H9 (cell line): ENCODE results near the gene HSPA5. TPM values are rescaled to one million over a fixed set of nuclear protein-coding genes. Genes with fewer than 3 reads are reported as not detected.

Experiments used
- DNase-seq: peaks from one replicate; pipeline ENCODE4 v3.0.0-alpha.2; 2017
- H2AFZ ChIP-seq: one replicate; pipeline ENCODE4 v1.6.1; 2013; ENCODE audit warnings: mild to moderate bottlenecking, low read length, control low read depth, moderate library complexity
- H2AK5ac ChIP-seq: 2 replicates; pipeline ENCODE4 v1.6.1; 2013; ENCODE audit warnings: low read length, control low read depth, mixed read lengths; ENCODE audit not compliant: insufficient read length
- H2BK120ac ChIP-seq: one replicate; pipeline ENCODE4 v1.6.1; 2013; ENCODE audit warnings: low read depth, mild to moderate bottlenecking, low read length, control low read depth, inconsistent platforms; ENCODE audit not compliant: poor library complexity, severe bottlenecking
- H2BK12ac ChIP-seq: 2 replicates; pipeline ENCODE4 v1.6.1; 2013; ENCODE audit warnings: low read length, control low read depth, mixed read lengths, low read depth; ENCODE audit not compliant: insufficient read length
- H2BK15ac ChIP-seq: 2 replicates; pipeline ENCODE4 v1.6.1; 2013; ENCODE audit warnings: low read depth, low read length, control low read depth
- H2BK20ac ChIP-seq: one replicate; pipeline ENCODE4 v1.6.1; 2013; ENCODE audit warnings: low read depth, mild to moderate bottlenecking, low read length, control low read depth, inconsistent platforms; ENCODE audit not compliant: poor library complexity, severe bottlenecking
- H2BK5ac ChIP-seq: 2 replicates; pipeline ENCODE4 v1.6.1; 2013; ENCODE audit warnings: low read length, control low read depth, mixed read lengths; ENCODE audit not compliant: insufficient read length
- H3K14ac ChIP-seq: 2 replicates; pipeline ENCODE4 v1.6.1; 2013; ENCODE audit warnings: low read length, control low read depth; ENCODE audit not compliant: insufficient read depth
- H3K18ac ChIP-seq: 2 replicates; pipeline ENCODE4 v1.6.1; 2013; ENCODE audit warnings: low read depth, mild to moderate bottlenecking, mixed read lengths, low read length, control low read depth; ENCODE audit not compliant: insufficient read length
- H3K23ac ChIP-seq: 2 replicates; pipeline ENCODE4 v1.6.1; 2013; ENCODE audit warnings: low read length, control low read depth, mixed read lengths, low read depth; ENCODE audit not compliant: insufficient read length
- H3K23me2 ChIP-seq: 2 replicates; pipeline ENCODE4 v1.6.1; 2013; ENCODE audit warnings: low read depth, mild to moderate bottlenecking, mixed read lengths, low read length, control low read depth; ENCODE audit not compliant: insufficient read length, poor library complexity, severe bottlenecking
- H3K27ac ChIP-seq: 2 replicates; pipeline ENCODE4 v1.5.1; 2013; ENCODE audit warnings: low read length, control low read depth, mixed read lengths, low read depth; ENCODE audit not compliant: insufficient read length
- H3K27me3 ChIP-seq: 2 replicates; pipeline ENCODE4 v1.6.1; 2013; ENCODE audit warnings: low read length, control low read depth, inconsistent platforms; ENCODE audit not compliant: insufficient read depth
- H3K4ac ChIP-seq: 2 replicates; pipeline ENCODE4 v1.6.1; 2013; ENCODE audit warnings: low read depth, mild to moderate bottlenecking, control low read depth, inconsistent platforms, low read length, moderate library complexity
- H3K4me1 ChIP-seq: 2 replicates; pipeline ENCODE4 v1.6.1; 2013; ENCODE audit warnings: low read length, control low read depth, inconsistent platforms; ENCODE audit not compliant: insufficient read depth
- H3K4me2 ChIP-seq: 2 replicates; pipeline ENCODE4 v1.6.1; 2013; ENCODE audit warnings: low read length, control low read depth, mixed read lengths; ENCODE audit not compliant: insufficient read length, insufficient read depth
- H3K56ac ChIP-seq: 2 replicates; pipeline ENCODE4 v1.6.1; 2013; ENCODE audit warnings: low read depth, mild to moderate bottlenecking, mixed read lengths, low read length, control low read depth; ENCODE audit not compliant: insufficient read length
- H3K79me1 ChIP-seq: 2 replicates; pipeline ENCODE4 v1.6.1; 2013; ENCODE audit warnings: low read depth, mild to moderate bottlenecking, moderate library complexity, low read length, control low read depth, inconsistent platforms; ENCODE audit not compliant: insufficient read depth, poor library complexity, severe bottlenecking
- H3K79me2 ChIP-seq: 2 replicates; pipeline ENCODE4 v1.6.1; 2013; ENCODE audit warnings: low read length, control low read depth, inconsistent platforms; ENCODE audit not compliant: insufficient read depth
- H3K9ac ChIP-seq: 2 replicates; pipeline ENCODE4 v1.6.1; 2013; ENCODE audit warnings: low read length, control low read depth, mixed read lengths; ENCODE audit not compliant: insufficient read length; ENCODE audit errors: extremely low read depth
- H3K9me3 ChIP-seq: one replicate; pipeline ENCODE4 v1.6.1; 2013; ENCODE audit warnings: low read depth, low read length, inconsistent platforms; ENCODE audit not compliant: control insufficient read depth
- H3T11ph ChIP-seq: one replicate; pipeline ENCODE4 v1.6.1; 2013; ENCODE audit warnings: mild to moderate bottlenecking, low read length, control low read depth, inconsistent platforms
- H4K20me1 ChIP-seq: one replicate; pipeline ENCODE4 v1.6.1; 2013; ENCODE audit not compliant: control insufficient read depth, insufficient read length, insufficient read depth
- H4K5ac ChIP-seq: 2 replicates; pipeline ENCODE4 v1.6.1; 2013; ENCODE audit warnings: low read depth, mild to moderate bottlenecking, mixed read lengths, low read length, control low read depth; ENCODE audit not compliant: insufficient read length
- H4K8ac ChIP-seq: replicated peaks from 2 replicates; pipeline ENCODE4 v1.6.1; 2013; ENCODE audit warnings: low read length, control low read depth, mixed read lengths, low read depth; ENCODE audit not compliant: insufficient read length
- H4K91ac ChIP-seq: 2 replicates; pipeline ENCODE4 v1.6.1; 2013; ENCODE audit warnings: low read depth, mild to moderate bottlenecking, moderate library complexity, mixed read lengths, low read length, control low read depth; ENCODE audit not compliant: insufficient read length
- H3K27ac Mint-ChIP-seq, 3 experiments: 2 replicates in 2 of 3; 3 replicates in 1 of 3; pipeline ENCODE4 v1.8.0; 2020 to 2021; ENCODE audit warnings: mixed read lengths in 3 of 3, mild to moderate bottlenecking in 1 of 3, moderate library complexity in 1 of 3
- H3K27me3 Mint-ChIP-seq: 2 replicates; pipeline ENCODE4 v1.8.0; 2021; ENCODE audit warnings: low read depth, mild to moderate bottlenecking, moderate library complexity, mixed read lengths
- H3K36me3 Mint-ChIP-seq, 3 experiments: 2 replicates in 2 of 3; 3 replicates in 1 of 3; pipeline ENCODE4 v1.8.0; 2020 to 2021; ENCODE audit warnings: low read depth in 3 of 3, mixed read lengths in 3 of 3; ENCODE audit not compliant: insufficient read depth in 1 of 3
- H3K4me1 Mint-ChIP-seq, 2 experiments: 2 replicates each; pipeline ENCODE4 v1.8.0; 2020; ENCODE audit warnings: mixed read lengths in 2 of 2
- H3K4me3 Mint-ChIP-seq, 2 experiments: 2 replicates in 1 of 2; 3 replicates in 1 of 2; pipeline ENCODE4 v1.8.0; 2020 to 2021; ENCODE audit warnings: mild to moderate bottlenecking in 2 of 2, mixed read lengths in 2 of 2, moderate library complexity in 1 of 2
- H3K9me3 Mint-ChIP-seq, 2 experiments: 2 replicates in 1 of 2; 3 replicates in 1 of 2; pipeline ENCODE4 v1.8.0; 2020; ENCODE audit warnings: mild to moderate bottlenecking in 2 of 2, mixed read lengths in 2 of 2, moderate library complexity in 1 of 2
- WGBS: extraction: QIAGEN DNeasy Blood & Tissue Kit; methylation state at CpG from one replicate; pipeline ENCODE4 v1.1.7; 2013; ENCODE audit warnings: missing lambda C conversion rate, low lambda C conversion rate, mixed read lengths; ENCODE audit not compliant: insufficient read length; ENCODE audit errors: extremely low coverage; 5-methylcytosine and 5-hydroxymethylcytosine counted together
- total RNA-seq: library from RNA; stranded (reverse); gene quantifications from 2 replicates; pipeline ENCODE4 v1.2.1, GENCODE V29; 2021
- TF ChIP-seq, protein P1 (sequence below): fragments of 200-600 bp; sonication (generic); conservative IDR thresholded peaks from 3 replicates; pipeline ENCODE4 v1.8.0; 2021; ENCODE audit warnings: antibody characterized with exemption, mild to moderate bottlenecking

HSPA5 gene
- total RNA-seq, 1 experiment from 2014 or later = 240 TPM

- no peaks in the 10 kb centered on the region for H3K27me3 ChIP-seq
- H2BK120ac ChIP-seq = no peak overlapping the region
- H3K4me1 Mint-ChIP-seq = peaks cover 23 to 31% of the 10 kb centered on the region in 2 experiments
- no peak overlapping the region for H3K23ac ChIP-seq
- no peak overlapping the region for H3K18ac ChIP-seq
- no peak overlapping the region for H3K27ac ChIP-seq
- no peak for DNase-seq
- WGBS = no CpG with 5 or more reads among the region's 1 CpG
- H4K8ac ChIP-seq = no peak overlapping the region
- H2BK15ac ChIP-seq = no peak overlapping the region
- H3K9me3 Mint-ChIP-seq = no peaks in the 10 kb centered on the region
- no peak overlapping the region for H3K4me3 Mint-ChIP-seq
- no peak overlapping the region for H3K14ac ChIP-seq
- H3K79me2 ChIP-seq = peaks cover 7% of the 10 kb centered on the region
- H4K5ac ChIP-seq = no peak overlapping the region
- no peak overlapping the region for H3T11ph ChIP-seq
- no peak overlapping the region for H4K91ac ChIP-seq
- H3K79me1 ChIP-seq = no peaks in the 10 kb centered on the region
- no peak overlapping the region for H3K4me2 ChIP-seq
- H4K20me1 ChIP-seq = no peaks in the 10 kb centered on the region
- no peak overlapping the region for H2BK20ac ChIP-seq
- no peaks in the 10 kb centered on the region for H3K23me2 ChIP-seq
- no peak overlapping the region for H2AFZ ChIP-seq
- H2AK5ac ChIP-seq = no peak overlapping the region
- no peak overlapping the region for H2BK5ac ChIP-seq
- H3K4me1 ChIP-seq = no peaks in the 10 kb centered on the region
- no peaks in the 10 kb centered on the region for H3K9me3 ChIP-seq
- H3K27me3 Mint-ChIP-seq = no peaks in the 10 kb centered on the region
- TF ChIP-seq, protein P1, sequence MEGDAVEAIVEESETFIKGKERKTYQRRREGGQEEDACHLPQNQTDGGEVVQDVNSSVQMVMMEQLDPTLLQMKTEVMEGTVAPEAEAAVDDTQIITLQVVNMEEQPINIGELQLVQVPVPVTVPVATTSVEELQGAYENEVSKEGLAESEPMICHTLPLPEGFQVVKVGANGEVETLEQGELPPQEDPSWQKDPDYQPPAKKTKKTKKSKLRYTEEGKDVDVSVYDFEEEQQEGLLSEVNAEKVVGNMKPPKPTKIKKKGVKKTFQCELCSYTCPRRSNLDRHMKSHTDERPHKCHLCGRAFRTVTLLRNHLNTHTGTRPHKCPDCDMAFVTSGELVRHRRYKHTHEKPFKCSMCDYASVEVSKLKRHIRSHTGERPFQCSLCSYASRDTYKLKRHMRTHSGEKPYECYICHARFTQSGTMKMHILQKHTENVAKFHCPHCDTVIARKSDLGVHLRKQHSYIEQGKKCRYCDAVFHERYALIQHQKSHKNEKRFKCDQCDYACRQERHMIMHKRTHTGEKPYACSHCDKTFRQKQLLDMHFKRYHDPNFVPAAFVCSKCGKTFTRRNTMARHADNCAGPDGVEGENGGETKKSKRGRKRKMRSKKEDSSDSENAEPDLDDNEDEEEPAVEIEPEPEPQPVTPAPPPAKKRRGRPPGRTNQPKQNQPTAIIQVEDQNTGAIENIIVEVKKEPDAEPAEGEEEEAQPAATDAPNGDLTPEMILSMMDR = no peak
- H3K56ac ChIP-seq = no peak overlapping the region
- no peak overlapping the region for H3K9ac ChIP-seq
- peaks cover 2 to 24% (median 17%) of the 10 kb centered on the region in 3 experiments; a peak in 5 of 7 replicates for H3K36me3 Mint-ChIP-seq
- H3K4ac ChIP-seq = no peak overlapping the region
- no peak overlapping the region for H2BK12ac ChIP-seq
- no peak overlapping the region; a peak in 1 of 7 replicates for H3K27ac Mint-ChIP-seq
These were observed 27.9 kb upstream of the HSPA5 start for GRCh38 chr9:125269014-125269397.
